HUES64 (cell line): ENCODE results near the gene TAX1BP1.
"Not testable (repeated sequence)": the region's sequence is repeated elsewhere in the genome, so short reads cannot be mapped to it uniquely, and the experiment has no call there.

Experiments
- H3K27ac ChIP-seq: 2 replicates; pipeline ENCODE4 v1.7.0; 2013; ENCODE audit warnings: low read depth, low read length, inconsistent platforms
- H3K27me3 ChIP-seq: 2 replicates; pipeline ENCODE4 v1.6.1; 2013; ENCODE audit warnings: mild to moderate bottlenecking, low read length; ENCODE audit not compliant: insufficient read depth
- H3K36me3 ChIP-seq: 2 replicates; pipeline ENCODE4 v1.6.1; 2013; ENCODE audit warnings: mild to moderate bottlenecking, low read length; ENCODE audit not compliant: insufficient read depth
- H3K4me1 ChIP-seq: 2 replicates; pipeline ENCODE4 v1.6.1; 2013; ENCODE audit warnings: mild to moderate bottlenecking, low read length, moderate library complexity; ENCODE audit not compliant: insufficient read depth
- H3K4me3 ChIP-seq: 2 replicates; pipeline ENCODE4 v1.5.1; 2013; ENCODE audit warnings: mild to moderate bottlenecking, low read length, moderate library complexity
- H3K9ac ChIP-seq: 2 replicates; pipeline ENCODE4 v1.6.1; 2013; ENCODE audit warnings: mild to moderate bottlenecking, low read depth, low read length
- H3K9me3 ChIP-seq: 2 replicates; pipeline ENCODE4 v1.6.1; 2013; ENCODE audit warnings: low read depth, low read length; ENCODE audit not compliant: insufficient read depth
- WGBS: fragments of 150-250, 120-280 bp; methylation state at CpG from one replicate; pipeline ENCODE4 v1.1.7; 2013; ENCODE audit warnings: missing lambda C conversion rate; 5-methylcytosine and 5-hydroxymethylcytosine counted together

Gene TAX1BP1

DNA sequence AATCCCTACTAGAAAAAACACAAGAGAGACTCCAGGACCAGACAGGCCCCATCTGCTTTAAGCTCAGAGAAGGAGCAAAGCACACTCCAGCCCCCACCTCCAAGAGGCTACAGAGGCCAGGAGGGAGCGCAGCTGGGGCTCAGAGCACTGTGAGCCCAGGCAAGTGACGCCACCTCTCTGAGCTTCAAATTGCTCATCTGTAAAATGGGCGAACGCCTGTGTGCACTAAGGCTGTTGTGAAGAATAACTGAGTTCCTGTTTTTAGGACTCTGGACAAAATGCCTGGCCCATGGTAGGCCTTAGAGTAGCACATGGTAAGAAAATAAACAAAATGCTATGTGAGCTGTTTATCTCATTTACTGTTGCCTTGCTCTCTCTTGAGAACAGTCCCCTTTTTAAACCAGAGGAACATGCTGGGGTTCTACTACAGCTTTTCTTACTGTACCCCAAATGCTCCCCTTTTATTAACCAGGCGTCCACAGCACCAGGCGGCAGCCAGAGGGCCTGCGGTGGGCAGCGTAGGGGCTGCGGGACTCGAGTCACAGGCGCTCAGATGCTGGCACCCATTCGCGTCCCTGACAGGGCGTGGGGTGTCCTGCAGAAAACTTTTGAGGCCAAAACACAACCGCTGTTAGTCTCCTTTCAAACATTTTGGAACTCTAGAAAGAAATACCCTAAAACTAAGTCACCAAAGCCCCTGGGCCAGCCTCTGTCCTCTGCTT is 103.8 kb downstream of the TAX1BP1 start:
- peaks cover 16% of the 10 kb centered on the region for H3K4me1 ChIP-seq
- no peaks in the 10 kb centered on the region for H3K27me3 ChIP-seq
- H3K4me3 ChIP-seq: no peak overlapping the region
- no peaks in the 10 kb centered on the region for H3K9me3 ChIP-seq
- H3K27ac ChIP-seq: no peak overlapping the region
- no peak overlapping the region for H3K9ac ChIP-seq
- no peaks in the 10 kb centered on the region for H3K36me3 ChIP-seq
- WGBS: 95% methylated on average over 15 of the region's 15 CpGs

DNA sequence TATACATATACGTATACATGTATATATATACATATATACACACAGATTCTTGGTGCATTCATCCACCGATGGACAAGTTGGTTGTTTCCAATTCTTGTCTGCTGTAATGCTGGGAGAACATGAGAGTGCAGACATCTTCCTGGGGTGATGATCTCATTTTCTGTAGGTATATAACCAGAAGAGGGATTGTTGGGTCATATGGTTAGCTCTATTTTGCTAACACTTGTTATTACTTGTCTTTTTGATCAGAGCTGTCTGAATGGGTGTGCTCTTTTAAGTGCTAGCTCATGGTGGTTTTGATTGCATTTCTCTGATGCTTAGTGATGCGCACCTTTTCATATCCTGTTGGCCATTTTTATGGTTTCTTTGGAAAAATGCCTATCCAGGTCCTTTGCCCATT is 106.4 kb downstream of the TAX1BP1 start:
- H3K27me3 ChIP-seq: no peaks in the 10 kb centered on the region
- H3K4me3 ChIP-seq: no peak overlapping the region
- H3K36me3 ChIP-seq: no peaks in the 10 kb centered on the region
- H3K4me1 ChIP-seq: peaks cover 16% of the 10 kb centered on the region
- H3K27ac ChIP-seq: no peak overlapping the region
- 100% methylated on average over 2 of the region's 3 CpGs for WGBS
- H3K9me3 ChIP-seq: no peaks in the 10 kb centered on the region
- H3K9ac ChIP-seq: no peak overlapping the region

DNA sequence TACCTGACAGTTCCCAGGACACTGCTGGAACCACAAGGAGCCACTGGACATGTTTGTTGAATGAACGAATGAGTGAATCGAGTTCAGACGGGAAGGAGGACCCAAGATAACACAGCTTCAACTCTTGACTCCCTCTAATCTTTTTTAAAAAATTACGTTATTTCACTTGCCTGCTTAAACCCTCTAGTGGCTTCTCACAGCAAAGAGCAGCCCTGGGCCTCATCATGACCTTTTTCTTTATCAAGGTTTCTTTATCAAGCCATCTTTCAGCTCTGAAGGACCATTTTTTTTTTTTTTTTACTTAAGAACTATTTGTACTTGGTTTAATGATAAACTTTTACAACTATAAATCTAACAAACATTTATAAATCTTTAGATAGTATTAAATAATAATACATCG is 110.6 kb downstream of the TAX1BP1 start:
- Histone ChIP-seq H3K36me3 (no peaks in the 10 kb centered on the region), H3K27ac (no peak overlapping the region), H3K9ac (no peak overlapping the region), H3K27me3 (no peaks in the 10 kb centered on the region), H3K9me3 (no peaks in the 10 kb centered on the region), H3K4me3 (no peak overlapping the region), H3K4me1 (no peaks in the 10 kb centered on the region)
- 97% methylated on average over 5 of the region's 5 CpGs for WGBS

DNA sequence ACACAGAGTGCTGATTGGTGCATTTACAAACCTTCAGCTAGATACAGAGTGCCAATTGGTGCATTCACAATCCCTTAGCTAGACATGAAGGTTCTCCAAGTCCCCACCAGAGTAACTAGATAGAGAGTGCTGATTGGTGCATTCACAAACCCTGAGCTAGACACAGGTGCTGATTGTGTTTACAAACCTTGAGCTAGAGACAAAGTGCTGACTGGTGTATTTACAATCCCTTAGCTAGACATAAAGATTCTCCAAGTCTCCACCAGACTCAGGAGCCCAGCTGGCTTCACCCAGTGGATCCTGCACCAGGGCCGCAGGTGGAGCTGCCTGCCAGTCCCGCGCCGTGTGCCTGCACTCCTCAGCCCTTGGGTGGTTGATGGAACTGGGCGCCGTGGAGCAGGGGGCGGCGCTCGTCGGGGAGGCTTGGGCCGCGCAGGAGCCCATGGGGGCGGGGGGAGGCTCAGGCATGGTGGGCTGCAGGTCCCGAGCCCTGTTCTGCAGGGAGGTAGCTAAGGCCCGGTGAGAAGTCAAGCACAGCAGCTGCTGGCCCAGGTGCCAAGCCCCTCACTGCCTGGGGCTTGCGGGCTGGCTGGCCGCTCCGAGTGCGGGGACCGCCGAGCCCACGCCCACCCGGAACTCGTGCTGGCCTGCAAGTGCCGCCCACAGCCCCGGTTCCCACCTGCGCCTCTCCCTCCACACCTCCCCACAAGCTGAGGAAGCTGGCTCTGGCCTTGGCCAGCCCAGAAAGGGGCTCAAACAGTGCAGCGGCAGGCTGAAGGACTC is 116.9 kb downstream of the TAX1BP1 start:
- WGBS: 95% methylated on average over 28 of the region's 28 CpGs
- not testable (repeated sequence) for H3K9ac ChIP-seq, H3K36me3 ChIP-seq

DNA sequence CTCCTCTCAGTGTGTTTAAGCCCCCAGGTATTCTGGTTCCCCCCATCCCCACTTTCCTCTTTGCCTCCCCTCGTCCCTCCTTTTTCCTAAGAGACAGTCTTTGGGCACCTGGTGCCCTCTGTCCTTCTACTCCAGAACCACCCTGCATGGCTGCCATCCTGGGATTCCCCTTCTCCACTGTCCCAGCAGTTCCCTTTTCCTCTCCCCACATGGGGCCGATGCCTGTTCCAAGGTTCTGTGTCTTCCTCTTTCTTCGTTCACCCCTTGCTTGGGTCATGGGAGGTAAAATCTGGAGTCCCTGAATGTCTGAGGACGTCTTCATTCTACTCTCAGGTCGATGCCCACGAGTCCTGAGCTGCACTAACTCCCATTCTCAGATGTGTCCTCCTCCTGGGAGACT is 120.8 kb downstream of the TAX1BP1 start:
- 95% methylated on average over 6 of the region's 6 CpGs for WGBS
- Histone ChIP-seq H3K9me3 (no peaks in the 10 kb centered on the region), H3K4me3 (no peak overlapping the region)

More for the DNA sequence above, 116.9 kb downstream of the TAX1BP1 start:
- not testable (repeated sequence) for H3K4me3 ChIP-seq, H3K27ac ChIP-seq, H3K4me1 ChIP-seq, H3K27me3 ChIP-seq, H3K9me3 ChIP-seq

DNA sequence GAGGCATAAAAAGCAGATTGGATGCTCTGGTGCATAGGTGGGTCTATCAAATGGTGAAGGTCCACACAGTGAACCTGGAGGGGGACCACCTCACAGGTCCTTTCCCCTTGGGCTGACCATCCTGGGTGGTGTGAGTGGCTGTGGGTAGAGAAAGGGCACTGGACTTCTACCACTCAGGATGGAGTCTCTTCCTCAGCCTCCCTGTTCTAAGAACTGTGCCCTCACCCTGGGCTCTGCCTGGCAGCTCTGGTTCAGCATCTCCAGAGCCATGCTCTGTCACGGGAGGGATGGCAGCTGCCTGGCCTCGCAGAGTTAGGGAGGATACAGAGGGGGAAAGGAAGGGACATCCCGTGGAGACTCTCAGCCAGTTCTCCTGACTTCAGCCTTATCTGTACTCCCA is 121.8 kb downstream of the TAX1BP1 start:
- Histone ChIP-seq H3K9ac (no peak overlapping the region), H3K4me1 (no peaks in the 10 kb centered on the region), H3K9me3 (no peaks in the 10 kb centered on the region), H3K27ac (no peak overlapping the region), H3K4me3 (no peak overlapping the region), H3K27me3 (no peaks in the 10 kb centered on the region), H3K36me3 (no peaks in the 10 kb centered on the region)
- 100% methylated on average over 2 of the region's 3 CpGs for WGBS

More for the DNA sequence above, 120.8 kb downstream of the TAX1BP1 start:
- Histone ChIP-seq H3K4me1 (no peaks in the 10 kb centered on the region), H3K9ac (no peak overlapping the region), H3K27ac (no peak overlapping the region), H3K36me3 (no peaks in the 10 kb centered on the region), H3K27me3 (no peaks in the 10 kb centered on the region)

DNA sequence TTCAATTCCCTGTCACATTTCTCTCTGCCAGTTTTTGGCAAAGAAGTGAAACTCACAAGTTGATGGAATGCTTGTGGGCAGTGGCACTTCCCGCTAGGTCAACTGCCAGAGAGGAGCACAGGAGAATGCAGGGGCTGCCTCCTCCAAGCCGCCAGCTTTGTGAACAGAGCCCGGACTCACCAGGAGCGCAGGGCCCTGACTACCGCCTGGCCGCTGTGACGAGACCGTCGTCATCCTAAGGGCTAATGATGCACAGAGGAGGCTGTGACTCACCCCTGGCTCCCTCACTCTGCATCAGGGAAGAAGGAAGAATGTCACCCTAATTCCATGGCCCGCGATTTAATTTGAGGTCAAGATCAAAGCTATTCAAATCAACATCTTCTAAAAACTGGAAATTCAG is 123.9 kb downstream of the TAX1BP1 start:
- H3K9ac ChIP-seq: no peak overlapping the region
- no peak overlapping the region for H3K27ac ChIP-seq
- H3K4me3 ChIP-seq: no peak overlapping the region
- WGBS: 70% methylated on average over 11 of the region's 11 CpGs
- no peaks in the 10 kb centered on the region for H3K36me3 ChIP-seq
- H3K9me3 ChIP-seq: no peaks in the 10 kb centered on the region
- H3K27me3 ChIP-seq: no peaks in the 10 kb centered on the region
- no peaks in the 10 kb centered on the region for H3K4me1 ChIP-seq

DNA sequence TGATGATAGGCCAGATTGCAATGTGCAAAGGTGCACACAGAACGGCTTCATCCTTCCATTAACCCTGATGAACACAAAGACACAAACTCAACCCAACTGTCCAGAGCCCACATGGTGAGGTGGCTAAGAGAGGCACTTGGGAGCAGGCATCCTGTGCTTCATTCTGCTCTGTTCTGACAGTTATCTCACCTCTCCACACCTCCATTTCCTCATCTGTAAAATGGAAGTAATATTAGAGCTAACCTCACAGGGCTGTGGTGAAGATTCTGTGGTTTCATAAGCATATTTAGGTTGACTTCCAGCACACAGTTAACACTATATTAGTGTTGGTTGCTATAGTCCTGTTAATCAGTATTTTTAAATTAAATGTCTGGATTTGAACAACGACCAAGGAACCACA is 126.3 kb downstream of the TAX1BP1 start:
- Histone ChIP-seq H3K36me3 (no peaks in the 10 kb centered on the region), H3K9me3 (no peaks in the 10 kb centered on the region), H3K27me3 (no peaks in the 10 kb centered on the region), H3K27ac (no peak overlapping the region), H3K9ac (no peak overlapping the region), H3K4me3 (no peak overlapping the region), H3K4me1 (no peaks in the 10 kb centered on the region)
- 83% methylated on average over 2 of the region's 2 CpGs for WGBS

DNA sequence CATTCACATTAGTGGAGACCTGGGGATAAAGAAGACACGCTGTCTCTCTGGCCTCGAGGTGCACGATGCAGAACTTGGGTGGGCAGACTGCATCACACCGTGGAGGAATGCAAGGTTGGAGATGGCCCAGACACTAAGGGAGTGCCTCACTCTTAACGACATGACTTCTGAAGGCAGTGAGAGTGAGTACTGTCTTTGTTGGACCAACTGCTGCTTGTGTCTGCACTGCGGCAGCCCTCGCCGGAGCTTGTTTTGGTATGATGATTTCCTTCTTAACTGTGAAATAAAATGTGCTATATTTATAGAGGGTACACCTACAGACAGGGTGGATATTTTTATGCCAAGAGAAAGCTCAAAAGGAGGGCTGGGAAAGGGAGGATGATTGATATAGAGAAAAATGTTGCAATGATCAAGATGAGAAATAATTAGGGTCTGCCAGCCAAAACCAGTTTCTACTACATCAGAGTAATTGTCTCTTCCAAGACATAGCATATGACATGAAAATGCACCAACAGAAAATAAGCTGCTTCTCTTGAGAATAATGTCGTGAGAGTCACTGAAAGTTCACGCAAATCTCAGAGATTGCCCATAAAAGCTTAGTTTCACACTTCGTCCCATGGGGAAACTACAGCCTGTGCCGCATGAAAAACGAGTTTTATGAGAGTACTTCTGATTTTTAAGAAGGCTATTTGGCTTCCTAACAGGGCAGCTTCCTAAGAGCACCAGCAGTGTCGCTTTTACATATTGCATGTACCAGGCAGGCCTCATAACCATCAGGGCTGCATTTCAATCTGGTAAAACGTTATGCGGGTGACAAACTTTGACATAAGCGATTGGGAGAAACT is 127.1 kb downstream of the TAX1BP1 start:
- 95% methylated on average over 17 of the region's 17 CpGs for WGBS
- H3K4me3 ChIP-seq: no peak overlapping the region

DNA sequence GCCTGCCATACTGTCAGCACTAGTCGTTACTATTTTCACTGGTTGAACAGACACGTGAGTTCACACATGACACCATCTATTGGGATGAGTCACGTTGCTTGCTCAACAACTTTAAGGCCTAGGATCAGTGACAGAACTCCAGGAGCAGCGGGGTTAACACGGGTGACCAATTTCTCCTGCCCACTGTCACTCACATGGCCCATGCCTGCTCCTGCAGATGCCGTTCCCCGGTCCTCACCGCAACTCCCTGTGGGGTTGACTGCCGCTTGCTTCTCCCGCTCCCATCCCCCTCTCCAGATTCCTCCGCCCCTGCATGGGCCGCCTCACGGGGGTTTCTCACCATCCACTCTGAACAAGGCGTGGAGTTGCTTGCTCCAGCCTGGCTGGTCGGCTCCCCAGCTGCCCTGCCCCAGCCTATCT is 128.2 kb downstream of the TAX1BP1 start:
- 91% methylated on average over 15 of the region's 15 CpGs for WGBS
- Histone ChIP-seq H3K9ac (no peak overlapping the region), H3K27me3 (no peaks in the 10 kb centered on the region)

More for the DNA sequence above, 127.1 kb downstream of the TAX1BP1 start:
- Histone ChIP-seq H3K9ac (no peak overlapping the region), H3K27me3 (no peaks in the 10 kb centered on the region), H3K36me3 (no peaks in the 10 kb centered on the region), H3K27ac (no peak overlapping the region), H3K4me1 (no peaks in the 10 kb centered on the region), H3K9me3 (no peaks in the 10 kb centered on the region)

DNA sequence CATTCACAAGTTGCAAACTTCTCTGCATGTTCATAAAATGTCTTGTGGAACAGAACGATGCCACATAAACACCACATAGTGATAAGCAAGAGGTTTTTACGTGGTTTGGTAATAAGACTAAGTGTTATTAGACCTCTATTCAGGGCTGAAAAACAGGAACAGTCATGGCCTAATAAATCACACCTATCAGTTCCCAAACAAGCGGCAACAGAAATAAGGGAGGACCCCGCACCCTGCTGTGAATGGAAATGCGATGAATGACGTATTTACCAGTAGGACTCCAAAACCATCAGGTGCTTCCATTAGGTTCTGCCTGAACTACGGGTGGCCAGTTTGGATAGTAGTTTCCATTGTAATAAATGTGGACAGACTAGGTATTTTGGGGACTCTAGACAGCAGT is 129.1 kb downstream of the TAX1BP1 start:
- Histone ChIP-seq H3K4me1 (peaks cover 9% of the 10 kb centered on the region; the same call in 1 of the 2 replicates), H3K4me3 (no peak overlapping the region), H3K27ac (no peak overlapping the region), H3K36me3 (no peaks in the 10 kb centered on the region), H3K27me3 (no peaks in the 10 kb centered on the region), H3K9ac (no peak overlapping the region), H3K9me3 (no peaks in the 10 kb centered on the region)
- 97% methylated on average over 7 of the region's 7 CpGs for WGBS

More for the DNA sequence above, 128.2 kb downstream of the TAX1BP1 start:
- Histone ChIP-seq H3K36me3 (no peaks in the 10 kb centered on the region), H3K4me1 (peaks cover 9% of the 10 kb centered on the region; the same call in 1 of the 2 replicates), H3K4me3 (no peak overlapping the region), H3K27ac (no peak overlapping the region), H3K9me3 (no peaks in the 10 kb centered on the region)
